IPS-15b (cell line): ENCODE results near the gene HSD11B2.

ENCODE experiments used
- H3K27me3 ChIP-seq: one replicate; pipeline ENCODE4 v1.6.1; 2013; ENCODE audit warnings: low read length; ENCODE audit not compliant: control insufficient read depth, insufficient read depth
- H3K36me3 ChIP-seq: one replicate; pipeline ENCODE4 v1.6.1; 2013; ENCODE audit warnings: low read length; ENCODE audit not compliant: control insufficient read depth, insufficient read depth
- H3K4me1 ChIP-seq: one replicate; pipeline ENCODE4 v1.6.1; 2013; ENCODE audit warnings: mild to moderate bottlenecking, low read length; ENCODE audit not compliant: control insufficient read depth, insufficient read depth
- H3K4me3 ChIP-seq: one replicate; pipeline ENCODE4 v1.5.1; 2013; ENCODE audit warnings: low read depth, low read length
- H3K9ac ChIP-seq: one replicate; pipeline ENCODE4 v1.6.1; 2013; ENCODE audit warnings: low read depth, mild to moderate bottlenecking, low read length
- H3K9me3 ChIP-seq: one replicate; pipeline ENCODE4 v1.6.1; 2013; ENCODE audit warnings: mild to moderate bottlenecking, low read length; ENCODE audit not compliant: control insufficient read depth, insufficient read depth

HSD11B2 gene

GRCh38 chr16:67398546-67399217 is 32.2 kb upstream of the HSD11B2 start:
- H3K4me3 ChIP-seq: no peak overlapping the region
- H3K27me3 ChIP-seq: peaks cover 33% of the 10 kb centered on the region
- peaks cover 12% of the 10 kb centered on the region for H3K4me1 ChIP-seq
- H3K36me3 ChIP-seq: no peaks in the 10 kb centered on the region
- H3K9ac ChIP-seq: no peak overlapping the region
- no peaks in the 10 kb centered on the region for H3K9me3 ChIP-seq

GRCh38 chr16:67399218-67399733 is 31.6 kb upstream of the HSD11B2 start:
- no peak overlapping the region for H3K4me3 ChIP-seq
- peaks cover 27% of the 10 kb centered on the region for H3K27me3 ChIP-seq
- H3K36me3 ChIP-seq: no peaks in the 10 kb centered on the region
- H3K4me1 ChIP-seq: peaks cover 12% of the 10 kb centered on the region
- no peak overlapping the region for H3K9ac ChIP-seq
- H3K9me3 ChIP-seq: no peaks in the 10 kb centered on the region

- Histone ChIP-seq H3K9ac (no peak overlapping the region), H3K9me3 (no peaks in the 10 kb centered on the region), H3K4me1 (peaks cover 12% of the 10 kb centered on the region), H3K27me3 (peaks cover 20% of the 10 kb centered on the region), H3K36me3 (no peaks in the 10 kb centered on the region), H3K4me3 (no peak overlapping the region)
Measured at GRCh38 chr16:67399749-67400704, 30.9 kb upstream of the HSD11B2 start.

- Histone ChIP-seq H3K27me3 (peaks cover 11% of the 10 kb centered on the region), H3K9ac (no peak overlapping the region), H3K9me3 (no peaks in the 10 kb centered on the region), H3K4me1 (peaks cover 8% of the 10 kb centered on the region), H3K4me3 (no peak overlapping the region), H3K36me3 (no peaks in the 10 kb centered on the region)
Measured at GRCh38 chr16:67400901-67401300, 30.0 kb upstream of the HSD11B2 start.

- Histone ChIP-seq H3K4me3 (no peak overlapping the region), H3K27me3 (peaks cover 2% of the 10 kb centered on the region), H3K36me3 (no peaks in the 10 kb centered on the region), H3K9ac (no peak overlapping the region), H3K9me3 (no peaks in the 10 kb centered on the region), H3K4me1 (peaks cover 7% of the 10 kb centered on the region)
Measured at GRCh38 chr16:67403976-67404555, 26.9 kb upstream of the HSD11B2 start.

GRCh38 chr16:67404740-67405226 is 26.1 kb upstream of the HSD11B2 start:
- Histone ChIP-seq H3K9ac (no peak overlapping the region), H3K27me3 (peaks cover 2% of the 10 kb centered on the region), H3K4me3 (no peak overlapping the region), H3K36me3 (no peaks in the 10 kb centered on the region), H3K9me3 (no peaks in the 10 kb centered on the region), H3K4me1 (peaks cover 7% of the 10 kb centered on the region)

GRCh38 chr16:67405336-67405735 is 25.6 kb upstream of the HSD11B2 start:
- Histone ChIP-seq H3K4me3 (no peak overlapping the region), H3K4me1 (peaks cover 12% of the 10 kb centered on the region), H3K36me3 (no peaks in the 10 kb centered on the region), H3K9ac (no peak overlapping the region), H3K27me3 (peaks cover 2% of the 10 kb centered on the region), H3K9me3 (no peaks in the 10 kb centered on the region)

- Histone ChIP-seq H3K9me3 (no peaks in the 10 kb centered on the region), H3K9ac (no peak overlapping the region), H3K36me3 (no peaks in the 10 kb centered on the region), H3K4me3 (no peak overlapping the region), H3K27me3 (no peaks in the 10 kb centered on the region), H3K4me1 (peaks cover 12% of the 10 kb centered on the region)
Measured at GRCh38 chr16:67406111-67406971, 24.6 kb upstream of the HSD11B2 start.

- Histone ChIP-seq H3K36me3 (no peaks in the 10 kb centered on the region), H3K4me3 (no peak overlapping the region), H3K27me3 (no peaks in the 10 kb centered on the region), H3K9me3 (no peaks in the 10 kb centered on the region), H3K4me1 (peaks cover 12% of the 10 kb centered on the region), H3K9ac (peak overlapping the region; percentile 12)
Measured at GRCh38 chr16:67407176-67407787, 23.6 kb upstream of the HSD11B2 start.

- H3K27me3 ChIP-seq: no peaks in the 10 kb centered on the region
- no peaks in the 10 kb centered on the region for H3K36me3 ChIP-seq
- H3K9ac ChIP-seq: no peak overlapping the region
- H3K9me3 ChIP-seq: no peaks in the 10 kb centered on the region
- peaks cover 12% of the 10 kb centered on the region for H3K4me1 ChIP-seq
- H3K4me3 ChIP-seq: no peak overlapping the region
Measured at GRCh38 chr16:67407788-67408452, 23.0 kb upstream of the HSD11B2 start.
